ENCODE results near the gene PRDX5. TPM values are rescaled to one million over a fixed set of nuclear protein-coding genes. Genes with fewer than 3 reads are reported as not detected.

Gene PRDX5
- total and polyA plus RNA-seq, 2 donors (not counting 1 experiment from before 2014, with no cell fraction given) = 50.4 to 95.5 TPM

GRCh38 chr11:64341851-64342791 is 24.2 kb downstream of the PRDX5 start:
- Histone ChIP-seq H3K4me2 (replicated peaks; ENCODE audit: low read depth, low read length, poor library complexity, severe bottlenecking) (peak overlapping the region; percentile 98), H3K4me1 (ENCODE audit: control insufficient read depth in 2 of 2, insufficient read depth in 2 of 2, low read length in 2 of 2) (peaks cover 30 to 39% of the 10 kb centered on the region in 2 donors), H4K20me1 (ENCODE audit: control insufficient read depth, insufficient read depth, low read length, poor library complexity, severe bottlenecking) (peaks cover 51% of the 10 kb centered on the region), H3K9me3 (ENCODE audit: control extremely low read depth in 1 of 3, control insufficient read depth in 2 of 3, insufficient read depth in 1 of 3, low read length in 2 of 3) (no peaks in the 10 kb centered on the region), H3K27me3 (replicated peaks in 1 of 4; ENCODE audit: control extremely low read depth in 1 of 4, control insufficient read depth in 3 of 4, insufficient read depth in 4 of 4, low read length in 3 of 4) (no peaks in the 10 kb centered on the region), H3K9ac (ENCODE audit: low read length) (no peak overlapping the region), H3K27ac (ENCODE audit: low read length in 2 of 2) (peak overlapping the region in 1 of 2 donors; percentile 12), H3K79me2 (ENCODE audit: control insufficient read depth, insufficient read depth, low read length) (peaks cover 36% of the 10 kb centered on the region), H3K36me3 (replicated peaks in 1 of 2; ENCODE audit: control extremely low read depth in 1 of 2, control insufficient read depth in 1 of 2, extremely low read depth in 1 of 2, insufficient read depth in 2 of 2, low read length in 1 of 2) (peaks cover 4 to 46% of the 10 kb centered on the region in 2 experiments), H3K4me3 (ENCODE audit: control extremely low read depth in 1 of 5, extremely low read depth in 1 of 5, insufficient read depth in 1 of 5, low read depth in 2 of 5, low read length in 4 of 5) (peak overlapping the region in 2 of 5 experiments; percentile 15 to 19), H2AFZ (ENCODE audit: insufficient read depth, low read depth, low read length, poor library complexity, severe bottlenecking) (no peak overlapping the region)
- 36% methylated on average over 50 of the region's 55 CpGs for whole genome bisulfite sequencing (ENCODE audit: insufficient coverage)
- CTCF ChIA-PET = interaction anchor here (1.1 to 5.5 kb wide), 9 partner anchors 10 to 147 kb away, joined by 3 to 63 read pairs (median 4); partner anchors contain the start of genes PRDX5, RPS6KA4 and TRMT112
- POLR2A ChIA-PET = interaction anchor here (1.1 to 3.4 kb wide), 2 partner anchors 25 to 71 kb away, joined by 3 to 50 read pairs; partner anchors contain the start of genes PRDX5 and TRMT112
- TF ChIP-seq CTCF (IDR thresholded peaks at IDR 0.05) (peak; percentile 43), EZH2 (IDR thresholded peaks at IDR 0.05; ENCODE audit: borderline replicate concordance, insufficient read depth, low read depth, low read length, poor library complexity, severe bottlenecking) (no peak)
- Mint-ChIP-seq H3K4me1 (peaks cover 50% of the 10 kb centered on the region), H3K27ac (no peak overlapping the region), H3K4me3 (peak overlapping the region; percentile 89), H3K9me3 (ENCODE audit: insufficient read depth) (no peaks in the 10 kb centered on the region), H3K27me3 (no peaks in the 10 kb centered on the region)
- intact Hi-C loops (cut with micrococcal nuclease) = no loop called here
- ATAC-seq (ENCODE audit: low read depth) (peak; percentile 46), DNase-seq (peak; percentile 88)

Data from B cell (primary cell).